Chondrocyte (in vitro differentiated cells): ENCODE data around the gene OLA1. TPM values are rescaled to one million over a fixed set of nuclear protein-coding genes. Genes with fewer than 3 reads are reported as not detected.

Source experiments
- DNase-seq: peaks from one replicate; pipeline ENCODE4 v3.0.0; 2021; ENCODE audit warnings: mixed read lengths, low spot score
- H3K27ac Mint-ChIP-seq: one replicate; pipeline ENCODE4 v1.8.0; 2021; ENCODE audit warnings: mild to moderate bottlenecking, moderate library complexity, mixed read lengths; ENCODE audit not compliant: unreplicated experiment
- H3K27me3 Mint-ChIP-seq: 2 replicates; pipeline ENCODE4 v1.8.0; 2021; ENCODE audit warnings: low read depth, mixed read lengths
- H3K36me3 Mint-ChIP-seq: 2 replicates; pipeline ENCODE4 v1.8.0; 2021; ENCODE audit warnings: low read depth, mixed read lengths
- H3K4me1 Mint-ChIP-seq: 2 replicates; pipeline ENCODE4 v1.8.0; 2021; ENCODE audit warnings: low read depth, mild to moderate bottlenecking, mixed read lengths
- H3K4me3 Mint-ChIP-seq: one replicate; pipeline ENCODE4 v1.8.0; 2021; ENCODE audit warnings: mild to moderate bottlenecking, moderate library complexity, mixed read lengths; ENCODE audit not compliant: unreplicated experiment
- H3K9me3 Mint-ChIP-seq: 2 replicates; pipeline ENCODE4 v1.8.0; 2021; ENCODE audit warnings: low read depth, mixed read lengths
- CTCF ChIP-seq: fragments of 200-600 bp; sonication (generic); IDR thresholded peaks from 2 replicates; pipeline ENCODE4 v1.5.0; 2021; ENCODE audit warnings: antibody characterized with exemption, mild to moderate bottlenecking, moderate library complexity
- total RNA-seq: library from RNA; stranded (reverse); gene quantifications from 3 replicates; pipeline ENCODE4 v1.2.1, GENCODE V29; 2021

OLA1 gene
- total RNA-seq, 1 donor from 2014 or later = 77.5 TPM

GRCh38 chr2:174108579-174108978, 139.8 kb downstream of the OLA1 start:
- H3K4me3 Mint-ChIP-seq = no peak overlapping the region
- no peaks in the 10 kb centered on the region for H3K27me3 Mint-ChIP-seq
- no peaks in the 10 kb centered on the region for H3K9me3 Mint-ChIP-seq
- peaks cover 3% of the 10 kb centered on the region for H3K36me3 Mint-ChIP-seq
- DNase-seq = no peak
- H3K4me1 Mint-ChIP-seq = no peaks in the 10 kb centered on the region
- no peak overlapping the region for H3K27ac Mint-ChIP-seq
- TF ChIP-seq CTCF = no peak

- Mint-ChIP-seq H3K36me3 (peaks cover 4% of the 10 kb centered on the region), H3K4me1 (no peaks in the 10 kb centered on the region), H3K4me3 (no peak overlapping the region), H3K27ac (no peak overlapping the region), H3K27me3 (no peaks in the 10 kb centered on the region), H3K9me3 (no peaks in the 10 kb centered on the region)
- TF ChIP-seq CTCF = no peak
- no peak for DNase-seq
Observed at GRCh38 chr2:174106736-174107135, 141.6 kb downstream of the OLA1 start.

- Mint-ChIP-seq H3K4me1 (no peaks in the 10 kb centered on the region), H3K27ac (no peak overlapping the region), H3K9me3 (no peaks in the 10 kb centered on the region), H3K27me3 (no peaks in the 10 kb centered on the region), H3K36me3 (peaks cover 8% of the 10 kb centered on the region), H3K4me3 (no peak overlapping the region)
- no peak for DNase-seq
- TF ChIP-seq CTCF = no peak
Observed at GRCh38 chr2:174094542-174094941, 153.8 kb downstream of the OLA1 start.

GRCh38 chr2:174090476-174090875, 157.9 kb downstream of the OLA1 start:
- H3K4me1 Mint-ChIP-seq = no peaks in the 10 kb centered on the region
- no peak overlapping the region for H3K4me3 Mint-ChIP-seq
- peaks cover 4% of the 10 kb centered on the region for H3K36me3 Mint-ChIP-seq

GRCh38 chr2:174088706-174089460, 159.4 kb downstream of the OLA1 start:
- H3K36me3 Mint-ChIP-seq = no peaks in the 10 kb centered on the region
- no peaks in the 10 kb centered on the region for H3K9me3 Mint-ChIP-seq
- no peaks in the 10 kb centered on the region for H3K27me3 Mint-ChIP-seq
- no peak overlapping the region for H3K27ac Mint-ChIP-seq
- H3K4me3 Mint-ChIP-seq = no peak overlapping the region
- DNase-seq = no peak
- H3K4me1 Mint-ChIP-seq = no peaks in the 10 kb centered on the region
- TF ChIP-seq CTCF = no peak

More at GRCh38 chr2:174090476-174090875, 157.9 kb downstream of the OLA1 start:
- no peak for DNase-seq
- no peak overlapping the region for H3K27ac Mint-ChIP-seq
- TF ChIP-seq CTCF = no peak
- no peaks in the 10 kb centered on the region for H3K9me3 Mint-ChIP-seq
- H3K27me3 Mint-ChIP-seq = no peaks in the 10 kb centered on the region
